Stimulated activated CD4-positive, alpha-beta T cell treated with anti-CD3 and anti-CD28 coated beads, Interleukin-12 subunit alpha, Interleukin-12 subunit beta, amount 100 ng/mL, for 4 hours (primary cell): ENCODE results near the gene HLF.

Experiments used
- DNase-seq: peaks from one replicate; pipeline ENCODE4 v3.0.0-alpha.2; 2020

HLF gene

DNA sequence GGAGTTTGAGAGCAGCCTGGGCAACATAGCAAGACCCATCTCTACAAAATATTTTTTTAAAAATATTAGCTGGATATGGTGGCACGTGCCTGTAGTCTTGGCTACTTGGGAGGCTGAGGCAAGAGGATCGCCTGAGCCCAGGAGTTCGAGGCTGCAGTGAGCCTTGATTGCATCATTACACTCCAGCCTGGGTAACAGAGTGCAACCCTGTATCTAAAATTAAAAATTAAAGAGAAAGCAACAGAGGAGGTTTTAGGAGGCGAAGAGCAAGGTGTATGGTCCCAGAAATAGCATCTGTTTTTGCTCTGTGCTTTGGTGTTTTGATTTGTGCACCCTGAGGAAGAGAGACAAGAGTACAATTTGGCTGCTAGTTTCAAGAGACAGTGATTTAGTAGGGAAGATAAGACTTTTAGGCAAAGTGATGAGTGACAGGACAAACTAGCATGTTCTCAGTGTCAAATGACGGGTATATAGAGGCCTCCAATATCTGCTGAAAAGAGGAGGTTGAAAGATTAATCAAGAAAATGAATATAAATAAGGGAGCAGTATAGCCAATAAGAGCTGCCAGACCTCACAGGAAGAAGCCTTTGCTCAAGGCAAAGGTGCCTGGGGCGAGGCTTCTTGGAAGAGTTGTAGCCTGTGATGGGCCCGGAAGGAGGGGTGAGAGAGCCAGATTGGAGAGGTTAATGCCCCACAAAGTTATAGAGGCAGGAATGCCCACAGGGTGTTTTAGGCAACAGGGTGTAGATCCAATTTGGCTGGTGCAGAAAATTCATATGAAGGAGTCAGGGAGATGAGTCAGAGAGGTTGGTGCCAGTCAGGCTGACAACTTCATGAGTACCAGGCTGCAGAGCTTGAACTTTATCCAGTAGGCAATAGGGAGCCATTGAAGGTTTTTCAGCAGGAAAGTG is 11.4 kb downstream of the HLF start:
- no peak for DNase-seq

DNA sequence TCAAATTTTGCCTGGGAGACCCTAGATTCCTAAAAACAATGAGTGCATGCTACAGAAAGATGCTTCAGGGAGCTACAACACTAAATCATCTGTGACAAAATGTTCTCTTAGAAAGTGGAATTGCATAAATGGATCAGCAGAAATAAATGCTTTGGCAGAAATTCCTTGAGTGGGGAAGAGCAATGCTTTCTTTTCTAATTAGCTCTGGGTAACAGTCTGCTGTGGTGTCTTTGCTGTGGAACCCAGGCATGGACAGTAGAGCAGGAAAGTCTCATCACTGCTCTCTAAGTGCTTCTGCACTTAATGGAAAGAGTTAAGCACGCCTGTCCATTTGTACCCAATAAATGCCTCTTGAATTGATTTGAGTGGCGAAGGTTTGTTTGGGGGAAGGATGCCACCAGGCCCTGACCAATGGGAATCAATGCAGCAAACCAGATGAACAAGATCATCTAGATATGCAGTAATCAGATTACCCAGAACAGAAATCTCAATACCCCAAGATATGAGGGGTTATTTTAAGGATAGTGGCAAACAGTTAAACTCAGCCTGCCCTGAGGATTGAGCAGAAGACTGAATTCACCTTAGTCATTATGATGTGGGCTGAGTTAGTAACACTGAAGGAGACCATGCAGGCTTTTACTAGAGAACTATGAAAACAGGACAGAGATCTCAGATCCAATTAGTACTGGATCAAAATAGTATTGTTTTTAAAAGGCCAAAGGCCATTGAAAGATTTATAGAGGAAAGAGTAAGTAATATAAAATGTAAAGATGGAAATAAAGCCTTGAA is 13.6 kb downstream of the HLF start:
- DNase-seq = no peak

DNA sequence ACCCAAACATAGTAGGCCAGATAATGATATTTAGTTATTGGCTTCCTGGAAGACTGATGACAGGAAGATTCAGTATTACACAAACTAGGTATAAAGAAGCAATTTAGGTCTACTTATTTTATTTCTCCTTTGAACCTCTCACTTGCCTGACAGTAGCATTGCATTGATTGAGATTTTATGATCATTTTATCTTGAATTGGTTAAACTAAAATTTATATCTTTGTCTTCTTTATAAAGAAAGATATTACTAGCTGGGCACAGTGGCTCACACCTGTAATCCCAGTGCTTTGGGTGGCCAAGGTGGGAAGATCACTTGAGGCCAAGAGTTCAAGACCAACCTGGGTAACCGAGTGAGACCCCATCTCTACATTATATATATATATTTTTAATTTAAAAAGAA is 14.4 kb downstream of the HLF start:
- no peak for DNase-seq

DNA sequence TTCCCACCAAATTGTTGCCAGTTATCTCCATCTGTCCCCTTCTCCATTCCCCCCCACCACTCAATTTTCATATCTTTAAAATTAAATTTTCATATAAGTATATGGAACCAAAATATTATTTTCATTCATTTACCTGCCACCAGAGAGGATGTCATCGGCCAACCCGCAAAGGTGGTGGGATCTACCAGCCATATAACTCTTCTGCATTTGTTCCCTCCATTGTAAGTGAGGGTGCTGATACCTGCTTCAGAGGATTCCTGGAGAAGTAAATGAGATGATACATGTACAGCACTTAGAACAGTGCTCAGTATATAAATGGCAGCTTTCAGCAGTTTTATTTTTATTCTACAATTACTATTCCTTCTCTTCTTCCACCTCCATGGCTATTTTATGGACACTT is 15.0 kb downstream of the HLF start:
- DNase-seq = no peak

DNA sequence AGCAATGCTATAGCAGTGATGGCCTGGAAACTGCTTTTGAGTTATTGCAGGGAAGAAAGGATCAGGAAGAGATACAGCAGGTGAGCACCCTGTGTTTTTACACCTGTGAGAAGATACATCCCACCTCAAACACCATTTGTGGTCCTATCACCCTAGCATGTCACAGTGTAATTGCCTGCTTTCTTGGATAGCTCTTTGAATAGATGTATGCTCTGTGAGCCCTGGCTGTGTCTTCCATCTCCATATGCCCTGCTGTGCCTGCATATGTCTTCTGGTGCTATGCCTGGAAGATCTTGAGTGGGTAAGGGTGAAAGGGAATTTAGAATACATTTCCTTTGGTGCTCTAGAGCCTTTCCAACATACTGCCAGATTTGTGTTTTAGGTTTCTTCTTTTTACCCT is 15.5 kb downstream of the HLF start:
- no peak for DNase-seq

DNA sequence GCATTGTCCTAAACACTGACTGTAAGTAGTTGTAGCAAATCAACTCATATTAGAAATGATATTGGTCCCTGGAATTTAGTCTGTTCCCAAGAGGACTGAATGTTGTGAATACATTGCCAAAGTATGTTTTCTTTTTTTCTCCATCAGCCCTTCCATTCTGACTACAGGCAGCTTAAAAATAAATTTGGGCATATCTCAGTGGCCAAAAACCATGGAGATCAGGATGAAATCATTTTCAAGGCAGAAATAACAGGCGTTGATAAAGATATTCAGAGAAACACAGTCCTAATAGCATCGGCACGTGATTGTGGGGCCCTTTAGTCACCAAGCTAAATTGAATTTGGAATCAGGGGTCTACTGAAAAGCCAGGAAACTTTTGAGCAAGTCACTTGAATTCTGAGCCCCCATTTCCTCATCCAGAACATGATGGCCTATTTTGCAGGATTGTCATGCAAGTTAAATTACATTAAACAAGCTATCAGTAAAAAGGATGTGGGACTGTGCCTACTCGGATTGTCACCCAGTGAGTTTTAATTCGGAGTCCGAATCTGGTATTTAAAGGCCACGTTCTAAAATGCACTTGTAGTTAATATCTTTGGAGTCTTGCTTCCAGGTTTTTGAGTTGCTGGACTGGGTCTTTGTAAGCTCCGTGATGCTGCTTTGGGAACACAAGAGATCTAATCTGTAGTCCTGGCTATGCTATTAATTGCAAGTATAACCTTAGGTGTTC is 17.1 kb downstream of the HLF start:
- DNase-seq = no peak

DNA sequence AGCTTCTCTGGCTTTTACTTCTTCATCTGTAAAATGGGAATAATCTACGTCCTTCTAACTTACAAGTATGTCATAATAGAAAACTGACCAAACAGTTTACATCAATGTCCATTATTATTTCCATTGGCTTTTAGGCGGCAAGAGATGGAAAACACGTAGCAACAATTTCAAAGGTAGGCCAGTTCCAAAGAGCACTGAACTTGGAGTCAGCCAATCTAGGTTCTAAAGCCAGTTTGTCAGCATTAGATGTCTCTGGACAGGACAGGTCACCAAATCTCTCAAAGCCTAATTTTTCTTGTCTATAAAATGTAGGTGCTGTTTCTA is 17.6 kb downstream of the HLF start:
- DNase-seq = no peak

DNA sequence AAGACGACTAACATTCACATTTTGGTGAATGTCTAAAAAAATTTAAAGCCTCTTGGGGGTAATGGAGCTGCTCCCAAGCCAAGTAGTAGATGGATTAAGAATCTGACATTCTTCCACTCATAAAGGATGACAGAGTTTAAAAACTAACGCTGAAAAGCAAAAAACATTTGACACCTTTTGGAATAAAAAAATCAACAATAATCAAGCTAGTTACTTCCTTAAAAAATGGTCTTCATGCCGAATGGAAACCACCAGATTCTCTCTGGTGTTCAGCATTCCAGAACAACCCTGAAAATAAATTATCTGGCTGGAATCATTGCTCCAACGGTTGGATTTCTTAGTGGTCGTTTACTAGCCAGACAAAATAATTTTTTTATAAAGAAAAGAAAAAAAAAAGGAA is 18.0 kb downstream of the HLF start:
- DNase-seq = no peak

DNA sequence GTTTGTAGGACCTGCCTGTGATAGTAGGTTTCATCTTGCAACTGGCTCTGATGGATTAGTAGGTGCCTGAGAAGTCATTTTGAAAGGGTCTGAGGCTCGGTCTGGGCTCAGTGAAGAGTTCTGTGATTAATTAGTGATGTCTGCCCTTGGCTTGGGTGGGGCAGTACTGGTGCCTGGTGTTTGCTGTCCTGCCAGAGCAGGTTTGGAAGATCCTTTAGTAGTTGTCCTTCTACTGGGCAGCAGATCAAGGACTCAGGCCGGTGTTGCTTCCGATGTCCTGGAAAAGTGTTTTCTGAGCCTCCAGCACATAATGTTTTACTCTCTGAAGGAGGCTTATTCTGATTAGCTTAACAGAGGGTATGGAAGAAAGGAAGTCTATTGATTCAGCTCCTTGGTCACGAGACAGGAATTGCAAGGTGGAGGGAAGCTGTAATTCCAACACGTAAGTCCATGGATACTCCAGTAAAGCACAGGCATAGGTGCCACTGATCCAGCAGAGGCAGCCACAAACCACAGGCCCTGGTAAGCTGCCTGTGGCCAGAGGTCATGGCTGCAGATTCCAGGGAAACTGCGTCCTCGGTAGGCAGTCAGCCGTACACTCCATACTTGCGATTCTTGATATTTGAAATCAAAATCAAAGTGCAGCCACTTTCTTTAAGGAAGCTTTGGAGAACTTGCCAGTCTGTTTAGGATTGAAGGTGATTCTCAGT is 18.7 kb downstream of the HLF start:
- no peak for DNase-seq

DNA sequence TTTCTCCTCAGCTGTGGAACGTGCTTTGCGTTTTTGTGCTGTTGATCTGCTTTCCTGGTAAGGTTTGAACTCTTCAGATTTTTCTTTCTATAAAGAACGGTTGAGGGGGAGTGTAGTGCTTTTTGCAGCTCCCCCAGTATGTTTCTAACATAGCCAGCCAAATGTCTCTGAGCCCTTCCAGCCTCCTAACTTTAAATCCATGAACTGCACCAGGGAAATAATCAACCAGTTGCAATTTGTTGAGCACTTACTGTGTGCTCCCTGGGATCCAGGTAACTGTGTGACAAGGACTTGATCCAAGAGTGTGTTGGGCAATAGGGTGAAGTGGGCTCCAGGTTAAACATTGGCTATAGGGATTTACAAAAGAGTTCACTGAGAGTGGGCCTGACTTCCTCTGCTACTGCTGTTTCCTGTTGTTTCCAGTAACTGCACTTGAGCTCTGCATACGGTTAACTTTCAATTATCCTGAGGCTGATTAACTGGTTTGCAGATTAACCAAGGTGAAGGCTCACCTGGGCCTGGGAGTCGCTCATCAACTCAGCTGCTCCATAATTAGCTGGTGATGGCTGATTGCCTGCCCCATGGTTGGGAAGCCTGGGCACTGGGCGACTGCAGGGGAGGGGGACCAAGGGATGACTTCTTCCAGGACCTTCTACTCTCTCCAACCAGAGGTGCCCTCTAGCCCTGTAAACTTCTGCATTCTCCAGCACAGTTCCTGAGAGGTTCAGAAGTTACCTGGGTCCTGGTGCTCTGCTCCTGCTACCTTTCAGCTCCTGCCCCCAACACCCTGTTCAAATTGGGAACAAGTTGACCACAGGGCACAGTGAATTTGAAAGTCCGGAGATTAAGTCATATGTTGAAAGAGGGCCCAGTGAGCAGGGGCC is 19.5 kb downstream of the HLF start:
- no peak for DNase-seq

DNA sequence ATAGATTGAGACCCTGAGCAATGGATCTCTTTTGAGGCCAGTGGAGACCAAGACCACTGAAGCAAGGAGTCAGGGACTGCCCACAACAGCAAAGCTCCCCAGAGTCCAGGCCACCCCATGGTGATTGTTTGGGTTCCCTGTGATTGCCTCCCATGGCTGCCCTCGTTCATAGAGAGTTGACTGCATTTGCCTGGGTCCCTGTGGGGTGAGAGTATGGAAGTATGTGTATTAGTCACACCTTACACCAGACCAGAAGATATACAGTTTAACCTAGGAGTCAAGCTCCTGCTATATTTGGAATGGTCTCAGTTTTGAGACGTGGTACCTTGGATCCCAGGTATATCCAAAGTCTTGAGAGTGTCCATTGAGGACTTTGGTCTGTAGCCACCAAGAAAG is 20.2 kb downstream of the HLF start:
- no peak for DNase-seq

DNA sequence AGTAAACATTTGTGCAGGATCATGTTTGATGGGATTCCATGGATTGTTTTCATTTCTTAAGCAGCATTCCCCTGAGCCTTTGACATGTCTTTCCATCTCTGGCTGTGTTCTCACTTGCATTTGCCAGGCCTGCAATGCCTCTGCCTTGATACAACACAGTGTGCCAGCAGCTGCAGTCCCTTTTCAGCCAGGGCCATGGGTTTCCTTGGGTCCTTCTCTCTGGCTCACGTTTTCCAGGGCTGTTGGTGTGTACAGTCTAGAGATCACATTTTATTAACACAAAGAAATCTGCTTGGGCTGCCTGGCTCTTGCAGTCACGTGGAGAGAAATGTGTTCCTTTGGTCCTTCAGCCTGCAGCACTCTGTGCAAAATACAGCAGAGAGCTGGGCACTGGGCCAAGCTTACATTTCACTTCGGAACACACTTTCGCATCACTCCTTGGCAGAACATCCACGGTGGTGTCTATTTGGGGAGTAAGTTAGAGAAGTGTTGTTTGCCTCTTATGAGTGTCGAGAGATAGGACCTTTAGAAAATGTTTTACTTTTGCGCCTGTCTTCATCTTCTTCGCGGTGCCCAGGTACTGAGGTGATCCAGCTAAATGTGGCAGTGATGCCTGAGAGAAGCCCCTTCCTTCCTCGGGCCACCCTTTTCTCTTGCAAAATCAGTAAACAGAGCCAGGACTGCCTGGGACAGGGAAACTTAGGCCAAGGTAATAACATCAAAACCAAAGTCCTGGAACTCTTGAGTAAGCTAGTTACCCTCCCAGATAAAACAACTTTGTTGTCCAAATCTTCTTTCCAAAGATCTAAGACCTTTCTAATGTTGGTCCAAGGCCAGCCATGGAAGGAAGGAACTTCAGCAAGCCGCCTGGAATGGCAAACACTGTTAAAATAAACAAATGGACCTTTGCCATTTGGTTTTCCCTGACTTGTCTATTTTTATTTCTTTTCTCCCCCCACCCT is 20.9 kb downstream of the HLF start:
- DNase-seq = no peak

DNA sequence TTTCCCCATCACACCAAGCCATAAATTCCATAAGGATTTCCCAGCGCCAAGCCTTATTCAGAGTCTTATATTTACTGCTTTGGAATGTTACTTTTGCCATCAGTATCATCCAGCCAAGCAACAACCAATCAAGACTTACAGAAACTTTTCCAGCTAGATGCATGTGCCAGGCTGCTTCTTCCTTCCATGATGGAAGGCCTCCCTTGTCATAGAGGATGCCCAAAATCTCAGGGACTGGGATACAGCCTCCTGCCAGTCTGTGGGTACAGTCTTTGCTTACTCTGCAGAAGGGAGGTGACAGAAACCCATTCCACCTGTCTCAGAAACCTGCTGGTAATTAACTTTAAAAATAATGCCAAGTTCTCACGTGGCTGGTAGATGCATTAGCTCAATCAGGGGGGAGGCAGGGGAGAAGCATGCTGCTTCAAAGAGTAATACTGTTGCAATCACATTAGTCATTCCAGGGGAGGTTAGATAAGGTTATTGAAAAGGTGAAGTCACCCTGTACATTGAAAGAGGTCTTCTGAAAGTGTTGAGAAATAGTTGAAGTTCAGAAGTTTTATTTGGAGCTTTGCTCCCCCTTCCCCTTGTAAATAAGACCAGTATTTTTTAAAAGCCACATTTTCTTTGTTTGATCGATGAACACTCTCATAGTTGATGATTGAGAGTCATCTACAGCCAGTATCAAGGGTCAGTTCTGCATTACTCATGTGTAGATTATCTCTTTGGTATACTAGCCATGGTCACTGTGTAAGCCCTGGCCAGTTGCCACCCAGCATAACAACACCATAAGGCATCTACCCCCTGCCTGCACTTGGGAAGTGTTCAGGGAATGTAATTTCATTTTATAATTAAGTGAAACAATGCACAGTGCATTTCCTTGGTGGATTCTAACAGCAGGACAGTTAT is 22.2 kb downstream of the HLF start:
- no peak for DNase-seq

DNA sequence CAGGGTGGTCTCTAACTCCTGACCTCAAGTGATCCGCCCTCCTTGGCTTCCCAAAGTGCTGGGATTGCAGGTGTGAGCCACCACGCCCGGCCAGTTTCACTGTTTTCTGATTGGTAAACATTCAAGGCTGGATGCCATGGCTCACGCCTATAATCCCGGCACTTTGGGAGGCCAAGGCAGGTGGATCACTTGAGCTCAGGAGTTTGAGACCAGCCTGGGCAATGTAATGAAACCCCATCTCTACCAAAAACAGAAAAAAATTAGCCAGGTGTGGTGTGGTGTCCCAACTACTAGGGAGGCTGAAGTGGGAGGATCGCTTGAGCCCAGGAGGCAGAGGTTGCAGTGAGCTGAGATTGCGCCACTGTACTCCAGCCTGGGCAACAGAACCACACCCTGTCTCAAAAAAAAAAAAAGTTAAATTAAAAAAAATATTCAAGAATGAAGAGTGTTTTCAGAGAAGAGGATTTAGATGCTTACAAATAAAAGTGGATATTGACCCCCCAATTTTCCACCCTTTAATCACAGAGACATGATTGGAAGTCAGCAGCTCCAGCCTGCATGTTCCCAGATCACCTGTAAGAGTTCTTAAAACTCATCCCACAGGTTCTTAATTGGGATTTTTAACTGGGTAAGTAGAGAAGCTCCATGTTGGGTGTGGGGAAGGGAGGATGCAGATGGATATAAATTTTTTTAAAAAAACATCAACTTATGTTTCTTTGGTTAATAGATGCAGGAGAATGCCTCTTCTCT is 23.8 kb downstream of the HLF start:
- DNase-seq = no peak

DNA sequence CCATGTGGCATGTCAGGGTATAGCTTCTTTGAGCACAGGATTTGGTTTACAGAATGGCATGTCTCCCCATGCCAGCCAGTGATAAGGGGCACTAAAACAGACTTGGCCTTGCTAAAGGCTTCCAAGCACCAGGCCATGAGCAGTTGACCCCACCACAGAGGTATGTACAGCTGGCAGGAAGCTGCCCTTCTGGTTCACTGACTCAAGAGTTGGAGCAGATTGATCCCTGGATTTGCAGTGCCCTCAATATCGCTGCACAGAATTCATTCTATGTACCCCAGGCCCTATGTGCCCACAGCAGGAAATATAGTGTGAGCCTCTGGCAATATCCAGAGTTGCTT is 24.3 kb downstream of the HLF start:
- no peak for DNase-seq

DNA sequence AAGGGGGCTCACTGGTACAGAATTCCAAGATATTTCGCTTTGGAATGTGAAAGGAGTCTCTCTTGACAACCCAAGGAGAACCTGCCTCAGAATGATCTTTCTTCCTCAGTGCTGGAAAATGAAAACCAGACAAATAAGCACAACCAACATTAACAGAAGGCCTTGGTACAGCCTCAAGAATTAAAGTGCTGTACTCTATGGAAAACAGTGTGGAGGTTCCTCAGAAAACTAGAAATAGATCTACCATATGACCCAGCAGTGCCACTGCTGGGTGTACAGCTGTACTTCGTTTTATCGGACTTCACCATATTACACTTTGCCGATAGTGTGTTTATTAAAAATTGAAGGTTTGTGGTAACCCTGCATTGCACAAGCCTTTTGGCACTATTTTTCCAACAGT is 25.2 kb downstream of the HLF start:
- no peak for DNase-seq

DNA sequence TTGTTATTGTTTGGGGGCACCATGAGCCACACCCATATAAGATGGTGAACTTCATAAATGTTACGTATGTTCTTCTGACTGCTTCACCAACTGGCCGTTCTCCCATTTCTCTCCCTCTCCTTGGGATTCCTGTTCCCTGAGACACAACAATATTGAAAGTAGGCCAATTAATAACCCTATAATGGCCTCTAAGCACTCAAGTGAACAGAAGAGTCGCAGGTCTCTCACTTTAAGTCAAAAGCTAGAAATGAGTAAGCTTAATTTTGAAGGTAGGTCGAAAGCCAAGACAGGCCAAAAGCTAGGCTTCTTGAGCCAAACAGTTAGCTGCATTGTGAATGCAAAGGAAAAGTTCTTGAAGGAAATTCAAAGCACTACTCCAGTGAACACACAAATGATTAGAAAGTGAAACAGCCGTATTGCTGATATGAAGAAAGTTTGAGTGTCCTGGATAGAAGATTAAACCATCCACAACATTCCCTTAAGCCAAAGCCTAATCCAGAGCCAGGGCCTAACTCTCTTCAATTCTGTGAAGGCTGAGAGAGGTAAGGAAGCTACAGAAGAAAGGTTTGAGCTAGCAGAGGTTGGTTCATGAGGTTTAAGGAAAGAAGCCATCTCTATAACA is 25.8 kb downstream of the HLF start:
- DNase-seq = no peak

DNA sequence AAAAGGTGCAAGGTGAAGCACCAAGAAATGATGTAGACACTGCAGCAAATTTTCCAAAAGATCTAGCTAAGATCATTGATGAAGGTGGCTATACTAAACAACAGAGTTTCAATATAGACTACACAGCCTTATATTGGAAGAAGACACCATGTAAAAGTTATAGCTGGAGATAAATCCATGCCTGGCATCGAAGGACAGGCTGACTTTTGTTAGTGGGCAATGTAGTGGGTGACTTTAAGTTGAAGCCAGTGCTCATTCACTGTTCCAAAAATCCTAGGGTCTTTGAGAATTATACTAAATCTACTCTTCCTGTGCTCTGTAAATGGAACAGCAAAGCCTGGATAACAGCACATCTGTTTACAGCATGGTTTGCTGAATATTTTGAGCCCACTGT is 26.4 kb downstream of the HLF start:
- DNase-seq = no peak

DNA sequence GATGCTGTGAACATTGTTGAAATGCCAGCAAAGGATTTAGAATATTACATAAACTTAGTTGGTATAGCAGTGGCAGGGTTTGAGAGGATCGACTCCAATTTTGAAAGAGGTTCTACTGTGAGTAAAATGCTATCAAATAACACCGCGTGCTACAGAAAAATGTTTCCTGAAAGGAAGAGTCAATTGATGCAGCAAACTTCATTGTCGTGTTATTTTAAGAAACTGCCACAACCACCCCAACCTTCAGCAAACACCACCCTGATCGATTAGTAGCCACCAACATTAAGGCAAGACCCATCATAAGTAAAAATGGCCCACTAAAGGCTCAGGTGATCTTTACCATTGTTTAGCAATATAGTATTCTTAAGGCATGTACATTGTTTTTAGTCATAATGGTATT is 27.3 kb downstream of the HLF start:
- DNase-seq = no peak
